Measurements from ENCODE around the gene CYB5R3. TPM values are rescaled to one million over a fixed set of nuclear protein-coding genes. Genes with fewer than 3 reads are reported as not detected.

The CYB5R3 gene
- total RNA-seq, 1 donor from 2014 or later = 125 TPM

GRCh38 chr22:42648017-42648367 lies 1.2 kb downstream of the CYB5R3 start:
- Mint-ChIP-seq H3K9me3 (ENCODE audit: unreplicated experiment) (no peaks in the 10 kb centered on the region), H3K4me3 (ENCODE audit: unreplicated experiment) (peak overlapping the region; percentile 100), H3K27me3 (ENCODE audit: unreplicated experiment) (peaks cover 9% of the 10 kb centered on the region), H3K27ac (ENCODE audit: unreplicated experiment) (peak overlapping the region; percentile 30), H3K4me1 (ENCODE audit: unreplicated experiment) (peaks cover 32% of the 10 kb centered on the region), H3K36me3 (ENCODE audit: low read depth, unreplicated experiment) (peaks cover 4% of the 10 kb centered on the region)
- TF ChIP-seq, protein P1, sequence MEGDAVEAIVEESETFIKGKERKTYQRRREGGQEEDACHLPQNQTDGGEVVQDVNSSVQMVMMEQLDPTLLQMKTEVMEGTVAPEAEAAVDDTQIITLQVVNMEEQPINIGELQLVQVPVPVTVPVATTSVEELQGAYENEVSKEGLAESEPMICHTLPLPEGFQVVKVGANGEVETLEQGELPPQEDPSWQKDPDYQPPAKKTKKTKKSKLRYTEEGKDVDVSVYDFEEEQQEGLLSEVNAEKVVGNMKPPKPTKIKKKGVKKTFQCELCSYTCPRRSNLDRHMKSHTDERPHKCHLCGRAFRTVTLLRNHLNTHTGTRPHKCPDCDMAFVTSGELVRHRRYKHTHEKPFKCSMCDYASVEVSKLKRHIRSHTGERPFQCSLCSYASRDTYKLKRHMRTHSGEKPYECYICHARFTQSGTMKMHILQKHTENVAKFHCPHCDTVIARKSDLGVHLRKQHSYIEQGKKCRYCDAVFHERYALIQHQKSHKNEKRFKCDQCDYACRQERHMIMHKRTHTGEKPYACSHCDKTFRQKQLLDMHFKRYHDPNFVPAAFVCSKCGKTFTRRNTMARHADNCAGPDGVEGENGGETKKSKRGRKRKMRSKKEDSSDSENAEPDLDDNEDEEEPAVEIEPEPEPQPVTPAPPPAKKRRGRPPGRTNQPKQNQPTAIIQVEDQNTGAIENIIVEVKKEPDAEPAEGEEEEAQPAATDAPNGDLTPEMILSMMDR (IDR thresholded peaks at IDR 0.05; ENCODE audit: unreplicated experiment) = no peak
- no peak for DNase-seq (ENCODE audit: low spot score)

- no peaks in the 10 kb centered on the region for H3K9me3 Mint-ChIP-seq (ENCODE audit: unreplicated experiment)
- H3K4me3 Mint-ChIP-seq (ENCODE audit: unreplicated experiment) = no peak overlapping the region
- H3K27me3 Mint-ChIP-seq (ENCODE audit: unreplicated experiment) = peaks cover 9% of the 10 kb centered on the region
- TF ChIP-seq, protein P1 (IDR thresholded peaks at IDR 0.05; ENCODE audit: unreplicated experiment) = no peak
- DNase-seq (ENCODE audit: low spot score) = no peak
- H3K27ac Mint-ChIP-seq (ENCODE audit: unreplicated experiment) = no peak overlapping the region
- peaks cover 4% of the 10 kb centered on the region for H3K36me3 Mint-ChIP-seq (ENCODE audit: low read depth, unreplicated experiment)
- H3K4me1 Mint-ChIP-seq (ENCODE audit: unreplicated experiment) = peaks cover 35% of the 10 kb centered on the region
Measured at GRCh38 chr22:42646569-42647525, 2.3 kb downstream of the CYB5R3 start.

DNA sequence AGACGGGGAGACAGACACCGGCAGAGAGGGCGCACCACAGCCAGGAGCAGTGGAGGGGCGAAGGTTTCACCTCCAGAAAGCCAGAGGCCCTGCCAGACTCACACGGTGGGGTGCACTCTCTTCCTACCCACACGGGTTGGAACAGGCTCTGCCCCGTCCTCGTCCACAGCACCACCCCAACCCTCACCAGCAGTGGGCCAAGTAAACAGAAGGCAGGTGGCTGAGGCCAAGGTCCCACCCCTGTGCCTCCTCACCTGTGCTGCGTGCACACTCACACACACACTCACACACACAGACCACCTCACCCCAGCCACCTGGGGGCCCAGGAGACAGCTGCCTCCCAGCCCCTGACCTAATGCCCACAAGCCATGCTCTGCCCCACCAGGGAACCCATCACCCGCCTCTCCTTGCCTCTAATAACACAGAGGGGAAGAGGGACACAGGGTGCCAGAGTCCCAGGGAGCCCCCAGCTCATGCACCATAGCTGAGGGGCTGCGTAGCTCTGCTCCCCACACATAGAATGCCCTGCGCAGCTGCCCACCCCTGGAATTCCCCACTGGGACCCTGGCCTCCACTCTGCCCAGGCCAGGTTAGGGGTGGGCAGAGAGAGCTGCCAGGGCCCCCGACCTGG lies 3.1 kb downstream of the CYB5R3 start:
- no peak overlapping the region for H3K4me3 Mint-ChIP-seq (ENCODE audit: unreplicated experiment)
- peaks cover 35% of the 10 kb centered on the region for H3K4me1 Mint-ChIP-seq (ENCODE audit: unreplicated experiment)
- H3K27ac Mint-ChIP-seq (ENCODE audit: unreplicated experiment) = no peak overlapping the region
- peaks cover 4% of the 10 kb centered on the region for H3K36me3 Mint-ChIP-seq (ENCODE audit: low read depth, unreplicated experiment)
- no peak for DNase-seq (ENCODE audit: low spot score)
- TF ChIP-seq, protein P1 (IDR thresholded peaks at IDR 0.05; ENCODE audit: unreplicated experiment) = no peak
- peaks cover 9% of the 10 kb centered on the region for H3K27me3 Mint-ChIP-seq (ENCODE audit: unreplicated experiment)
- no peaks in the 10 kb centered on the region for H3K9me3 Mint-ChIP-seq (ENCODE audit: unreplicated experiment)

- Mint-ChIP-seq H3K36me3 (ENCODE audit: low read depth, unreplicated experiment) (peaks cover 4% of the 10 kb centered on the region), H3K27ac (ENCODE audit: unreplicated experiment) (no peak overlapping the region), H3K9me3 (ENCODE audit: unreplicated experiment) (no peaks in the 10 kb centered on the region), H3K4me3 (ENCODE audit: unreplicated experiment) (no peak overlapping the region), H3K27me3 (ENCODE audit: unreplicated experiment) (peaks cover 7% of the 10 kb centered on the region), H3K4me1 (ENCODE audit: unreplicated experiment) (peaks cover 35% of the 10 kb centered on the region)
- TF ChIP-seq, protein P1 (IDR thresholded peaks at IDR 0.05; ENCODE audit: unreplicated experiment) = no peak
- DNase-seq (ENCODE audit: low spot score) = no peak
Measured at GRCh38 chr22:42645341-42645937, 3.8 kb downstream of the CYB5R3 start.

Data from endothelial cell (in vitro differentiated cells).